Parathyroid adenoma (tissue), 2 donors: ENCODE results near the gene FTL.

Experiments
- H2AFZ ChIP-seq: fragments of 300-600 bp; sonication (generic); one replicate; pipeline ENCODE4 v1.7.0; 2017; ENCODE audit warnings: antibody characterized with exemption, mild to moderate bottlenecking
- H3K27ac ChIP-seq: fragments of 300-600 bp; sonication (generic); one replicate; pipeline ENCODE4 v1.7.0; 2017
- H3K27me3 ChIP-seq: fragments of 300-600 bp; sonication (generic); one replicate; pipeline ENCODE4 v1.7.0; 2017; ENCODE audit warnings: low read length; ENCODE audit not compliant: control insufficient read depth, insufficient read depth
- H3K36me3 ChIP-seq: fragments of 300-600 bp; sonication (generic); one replicate; pipeline ENCODE4 v1.7.0; 2017; ENCODE audit warnings: low read length; ENCODE audit not compliant: control insufficient read depth, insufficient read depth
- H3K4me1 ChIP-seq: fragments of 300-600 bp; sonication (generic); one replicate; pipeline ENCODE4 v1.7.0; 2017; ENCODE audit warnings: control low read depth
- H3K4me2 ChIP-seq: fragments of 300-600 bp; sonication (generic); one replicate; pipeline ENCODE4 v1.7.0; 2017; ENCODE audit warnings: low read length
- H3K4me3 ChIP-seq: fragments of 300-600 bp; sonication (generic); one replicate; pipeline ENCODE4 v1.7.0; 2017; ENCODE audit warnings: low read depth, low read length
- H3K79me2 ChIP-seq: fragments of 300-600 bp; sonication (generic); one replicate; pipeline ENCODE4 v1.7.0; 2017; ENCODE audit warnings: control low read depth
- H3K9ac ChIP-seq: fragments of 300-600 bp; sonication (generic); one replicate; pipeline ENCODE4 v1.7.0; 2017; ENCODE audit warnings: mild to moderate bottlenecking
- H3K9me3 ChIP-seq: fragments of 300-600 bp; sonication (generic); one replicate; pipeline ENCODE4 v1.7.0; 2017; ENCODE audit warnings: low read length; ENCODE audit not compliant: control insufficient read depth
- CTCF ChIP-seq: fragments of 300-600 bp; sonication (generic); IDR thresholded peaks from one replicate; pipeline ENCODE4 v1.7.0; 2017; ENCODE audit warnings: antibody characterized with exemption, mild to moderate bottlenecking
- donor health status: primary hyperparathyroidism.

Gene FTL

DNA sequence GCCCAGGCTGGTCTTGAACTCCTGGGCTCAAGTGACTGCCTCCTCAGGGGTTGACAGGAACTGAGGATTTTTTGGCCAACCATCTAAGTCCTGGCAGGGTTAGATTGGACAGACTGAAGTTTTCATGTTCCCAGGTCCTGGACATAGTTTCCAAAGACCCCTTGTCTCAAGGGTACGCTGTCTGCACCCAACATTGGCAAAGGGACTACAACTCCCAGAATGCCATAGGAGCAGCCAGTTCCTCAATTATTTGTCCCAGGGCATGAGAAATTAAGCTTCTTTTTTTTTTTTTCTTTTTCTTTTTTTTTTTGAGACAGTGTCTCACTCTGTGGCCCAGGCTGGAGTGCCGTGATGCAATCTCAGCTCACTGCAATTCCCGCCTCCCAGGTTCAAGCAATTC lies 21.1 kb downstream of the FTL start:
- Histone ChIP-seq H3K9ac (no peak overlapping the region), H3K36me3 (no peaks in the 10 kb centered on the region), H3K4me1 (no peaks in the 10 kb centered on the region), H3K27me3 (no peaks in the 10 kb centered on the region), H3K27ac (no peak overlapping the region), H3K4me3 (no peak overlapping the region), H3K9me3 (no peaks in the 10 kb centered on the region), H3K4me2 (no peak overlapping the region), H2AFZ (no peak overlapping the region), H3K79me2 (no peaks in the 10 kb centered on the region)
- TF ChIP-seq CTCF = no peak

GRCh38 chr19:48987323-48987722 lies 22.2 kb downstream of the FTL start:
- TF ChIP-seq CTCF = no peak
- Histone ChIP-seq H3K4me3 (no peak overlapping the region), H3K9ac (no peak overlapping the region), H3K4me1 (no peaks in the 10 kb centered on the region), H2AFZ (no peak overlapping the region), H3K79me2 (peaks cover 4% of the 10 kb centered on the region), H3K27me3 (no peaks in the 10 kb centered on the region), H3K36me3 (no peaks in the 10 kb centered on the region), H3K9me3 (no peaks in the 10 kb centered on the region), H3K27ac (no peak overlapping the region), H3K4me2 (no peak overlapping the region)

- Histone ChIP-seq H3K4me1 (no peaks in the 10 kb centered on the region), H3K9me3 (no peaks in the 10 kb centered on the region), H3K4me2 (no peak overlapping the region), H3K27me3 (no peaks in the 10 kb centered on the region), H2AFZ (no peak overlapping the region), H3K27ac (no peak overlapping the region), H3K9ac (no peak overlapping the region), H3K36me3 (no peaks in the 10 kb centered on the region), H3K4me3 (no peak overlapping the region), H3K79me2 (peaks cover 9% of the 10 kb centered on the region)
- no peak for TF ChIP-seq CTCF
Observed at GRCh38 chr19:48988286-48988685, 23.2 kb downstream of the FTL start.

- no peak overlapping the region for H2AFZ ChIP-seq
Observed at GRCh38 chr19:48988860-48989259, 23.8 kb downstream of the FTL start.

More at GRCh38 chr19:48988860-48989259, 23.8 kb downstream of the FTL start:
- H3K79me2 ChIP-seq = peaks cover 9% of the 10 kb centered on the region
- H3K4me3 ChIP-seq = no peak overlapping the region
- H3K36me3 ChIP-seq = no peaks in the 10 kb centered on the region
- no peak overlapping the region for H3K27ac ChIP-seq
- no peak overlapping the region for H3K9ac ChIP-seq
- no peaks in the 10 kb centered on the region for H3K9me3 ChIP-seq
- H3K4me2 ChIP-seq = no peak overlapping the region
- H3K4me1 ChIP-seq = no peaks in the 10 kb centered on the region
- TF ChIP-seq CTCF = no peak
- no peaks in the 10 kb centered on the region for H3K27me3 ChIP-seq
